ENCODE data around the gene IGF2BP3.

The IGF2BP3 gene

GRCh38 chr7:23373151-23374004 lies 96.9 kb downstream of the IGF2BP3 start:
- no peak for DNase-seq (ENCODE audit: low spot score)

- no peak for DNase-seq (ENCODE audit: low spot score)
Measured at GRCh38 chr7:23372611-23373010, 97.7 kb downstream of the IGF2BP3 start.

DNA sequence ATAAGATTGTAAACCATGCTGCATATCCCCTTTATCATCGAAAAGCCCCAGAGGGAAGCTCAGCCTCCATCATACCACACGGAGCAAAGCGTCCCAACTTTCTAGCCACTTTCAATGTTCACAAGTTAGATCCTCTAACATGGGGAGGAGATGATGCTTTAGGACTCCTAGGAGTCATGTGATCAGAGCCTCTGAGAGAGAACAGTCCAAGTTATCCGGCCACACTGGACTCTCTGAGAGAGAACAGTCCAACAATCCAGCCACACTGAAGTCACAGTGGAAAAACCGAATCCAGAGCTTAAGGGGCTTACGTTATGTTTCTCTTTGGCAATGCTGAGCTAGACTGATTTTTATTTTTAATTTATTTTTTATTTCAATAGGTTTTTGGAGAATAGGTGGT lies 98.6 kb downstream of the IGF2BP3 start:
- DNase-seq (ENCODE audit: low spot score), result no peak

- DNase-seq (ENCODE audit: low spot score), result no peak
Measured at GRCh38 chr7:23369695-23370404, 100.4 kb downstream of the IGF2BP3 start.

GRCh38 chr7:23369100-23369499 lies 101.2 kb downstream of the IGF2BP3 start:
- DNase-seq (ENCODE audit: low spot score), result no peak

DNA sequence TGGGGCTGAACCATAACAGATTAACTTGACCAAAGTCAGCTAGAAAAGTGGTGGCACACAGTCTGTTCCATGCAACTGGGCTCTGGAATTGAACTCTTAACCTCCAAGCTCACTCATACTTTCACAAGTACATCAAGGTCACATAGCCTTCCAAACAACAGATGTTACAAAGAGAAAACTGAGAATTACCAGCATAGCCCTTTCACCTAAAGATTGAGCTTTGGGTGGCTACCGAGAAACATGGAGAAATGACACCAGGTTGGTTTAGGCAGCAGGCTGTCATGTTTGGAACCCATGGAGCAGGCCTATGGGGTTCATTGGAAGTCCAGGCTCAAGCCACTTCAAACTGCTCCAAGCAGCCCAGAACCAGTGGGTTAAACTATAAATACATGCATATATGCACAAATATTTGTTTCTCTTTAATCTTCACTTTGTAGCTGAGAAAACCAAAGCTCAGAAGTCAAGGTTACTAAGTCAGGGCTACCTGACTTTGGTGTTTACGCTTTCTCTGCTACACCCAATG lies 112.1 kb downstream of the IGF2BP3 start:
- no peak for DNase-seq (ENCODE audit: low spot score)

- no peak for DNase-seq (ENCODE audit: low spot score)
Measured at GRCh38 chr7:23357190-23358093, 112.8 kb downstream of the IGF2BP3 start.

DNA sequence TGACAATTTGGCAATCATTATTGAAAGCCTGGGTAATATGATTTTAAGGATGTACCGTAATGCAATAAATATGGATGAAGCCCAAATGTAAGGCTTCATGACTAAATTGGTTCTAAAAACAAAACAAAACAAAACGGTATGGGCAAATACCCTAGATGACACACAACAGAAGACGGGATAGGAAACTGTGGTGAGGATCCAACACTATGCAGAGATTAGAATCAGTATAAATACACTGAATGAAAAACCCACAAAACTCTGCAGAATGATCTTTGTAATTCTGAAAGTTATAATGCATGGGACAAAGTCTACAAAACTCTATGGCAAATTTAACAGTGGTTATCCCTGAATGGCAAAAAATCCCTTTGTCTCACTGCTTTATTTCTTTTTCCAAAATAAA lies 113.6 kb downstream of the IGF2BP3 start:
- no peak for DNase-seq (ENCODE audit: low spot score)

DNA sequence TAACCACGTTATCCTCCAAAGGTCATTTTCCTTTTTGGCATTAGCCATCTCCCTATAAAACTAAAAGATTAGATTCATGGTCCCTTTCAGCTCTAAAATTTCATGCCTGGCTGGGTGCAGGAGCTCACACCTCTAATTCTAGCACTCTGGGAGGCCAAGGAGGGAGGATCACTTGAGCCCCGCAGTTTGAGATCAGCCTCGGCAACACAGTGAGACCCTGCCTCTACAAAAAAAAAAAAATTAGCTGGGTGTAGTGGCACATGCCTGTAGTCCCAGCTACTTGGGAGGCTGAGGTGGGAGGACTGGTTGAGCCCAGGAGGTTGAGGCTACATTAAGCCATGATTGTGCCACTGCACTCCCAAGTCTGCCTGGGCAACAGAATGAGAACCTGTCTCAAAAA lies 114.1 kb downstream of the IGF2BP3 start:
- no peak for DNase-seq (ENCODE audit: low spot score)

DNA sequence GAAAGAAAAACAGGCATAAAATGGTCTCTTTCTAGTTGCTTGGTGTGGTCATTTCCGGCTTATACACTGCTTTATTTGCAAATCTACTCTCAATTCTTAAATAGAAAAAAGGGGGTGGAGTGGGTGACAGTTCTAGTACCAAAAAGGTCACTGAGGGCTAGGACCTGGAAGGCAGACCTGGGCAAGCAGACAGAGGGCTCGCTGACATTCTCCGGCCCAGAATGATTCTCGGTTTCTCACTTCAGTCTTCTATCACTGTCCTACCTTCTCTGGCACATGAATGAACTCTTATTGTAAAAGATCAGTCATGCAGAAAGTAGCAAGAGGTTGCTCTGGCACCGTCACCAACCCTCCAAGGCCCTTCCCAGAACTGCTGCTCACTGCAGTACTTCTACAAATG lies 117.1 kb downstream of the IGF2BP3 start:
- DNase-seq (ENCODE audit: low spot score), result no peak

DNA sequence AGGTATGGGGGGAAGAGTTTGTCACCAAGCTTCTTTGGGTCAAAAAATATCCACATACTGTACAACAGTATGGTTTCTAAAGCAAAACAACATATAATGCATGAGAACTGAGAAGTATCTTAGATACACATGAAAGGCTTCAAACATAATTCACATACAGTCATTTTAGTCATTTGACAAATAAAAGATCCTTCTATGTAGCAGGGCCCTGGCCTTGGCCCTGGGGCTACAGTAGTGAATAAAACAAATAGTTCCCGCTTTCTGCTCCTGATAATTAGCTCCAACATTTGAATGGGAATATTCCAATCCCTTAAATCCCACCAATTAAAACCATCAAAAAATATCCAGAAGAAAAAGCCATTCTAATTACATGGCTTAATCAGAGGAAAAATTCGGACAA lies 119.8 kb downstream of the IGF2BP3 start:
- DNase-seq (ENCODE audit: low spot score), result no peak

DNA sequence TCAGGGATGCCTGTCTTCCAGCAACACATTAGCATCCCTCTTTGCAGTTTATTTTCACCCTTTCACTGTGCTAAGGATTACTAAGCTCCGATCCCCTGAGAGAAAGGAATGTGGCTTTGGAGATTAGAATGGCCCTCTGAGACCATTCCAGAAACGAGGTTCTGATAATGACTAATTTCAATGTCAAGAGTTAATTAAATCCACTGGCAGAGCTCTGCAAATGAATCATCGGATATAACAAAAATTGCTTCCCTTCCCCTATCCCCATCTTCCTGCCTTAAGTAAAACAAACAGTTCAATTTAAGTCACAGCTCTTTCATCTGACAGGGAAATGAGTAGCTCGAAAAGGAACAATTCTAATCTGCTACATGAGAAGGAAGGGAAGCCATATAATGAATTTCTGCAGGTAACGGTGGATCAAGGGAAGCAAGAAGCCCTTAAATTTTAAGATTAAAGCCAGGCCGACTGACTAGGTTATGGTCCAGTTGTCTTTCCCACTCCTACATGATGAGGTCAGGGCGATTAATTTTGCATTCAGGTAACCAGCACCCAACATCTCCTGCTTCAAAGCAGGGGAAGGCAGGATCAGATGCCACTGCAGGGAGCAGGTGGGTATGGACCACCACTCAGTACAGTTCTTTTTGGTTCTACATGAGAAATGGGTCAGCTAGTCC lies 120.7 kb downstream of the IGF2BP3 start:
- DNase-seq (ENCODE audit: low spot score), result peak; percentile 70

DNA sequence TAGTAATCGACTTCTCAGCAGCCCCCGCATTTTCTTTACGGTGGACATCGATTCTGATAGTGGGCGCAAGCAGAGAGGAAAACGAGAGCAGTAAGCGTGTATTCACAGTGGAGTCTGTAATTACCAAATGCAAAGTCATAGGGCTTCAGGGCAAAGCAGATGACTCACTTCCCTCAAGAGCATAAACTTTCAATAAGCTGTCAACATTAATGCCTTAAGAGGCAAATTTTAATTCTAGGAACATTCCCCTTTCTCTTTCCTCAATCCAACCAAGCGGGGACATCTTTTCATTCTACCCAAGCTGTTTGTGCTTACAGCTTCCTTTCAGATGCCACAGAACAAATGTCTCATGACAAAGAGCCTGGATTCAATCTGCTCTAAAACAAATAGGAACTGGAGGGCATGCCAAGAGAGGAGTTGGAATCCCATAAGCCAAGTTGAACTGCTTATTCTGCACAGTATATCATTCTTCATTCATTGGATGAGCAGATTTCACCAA lies 122.6 kb downstream of the IGF2BP3 start:
- peak; percentile 85 for DNase-seq (ENCODE audit: low spot score)

GRCh38 chr7:23347033-23347681 lies 123.1 kb downstream of the IGF2BP3 start:
- no peak for DNase-seq (ENCODE audit: low spot score)

GRCh38 chr7:23346316-23346715 lies 124.0 kb downstream of the IGF2BP3 start:
- no peak for DNase-seq (ENCODE audit: low spot score)

GRCh38 chr7:23345601-23346000 lies 124.7 kb downstream of the IGF2BP3 start:
- no peak for DNase-seq (ENCODE audit: low spot score)

DNA sequence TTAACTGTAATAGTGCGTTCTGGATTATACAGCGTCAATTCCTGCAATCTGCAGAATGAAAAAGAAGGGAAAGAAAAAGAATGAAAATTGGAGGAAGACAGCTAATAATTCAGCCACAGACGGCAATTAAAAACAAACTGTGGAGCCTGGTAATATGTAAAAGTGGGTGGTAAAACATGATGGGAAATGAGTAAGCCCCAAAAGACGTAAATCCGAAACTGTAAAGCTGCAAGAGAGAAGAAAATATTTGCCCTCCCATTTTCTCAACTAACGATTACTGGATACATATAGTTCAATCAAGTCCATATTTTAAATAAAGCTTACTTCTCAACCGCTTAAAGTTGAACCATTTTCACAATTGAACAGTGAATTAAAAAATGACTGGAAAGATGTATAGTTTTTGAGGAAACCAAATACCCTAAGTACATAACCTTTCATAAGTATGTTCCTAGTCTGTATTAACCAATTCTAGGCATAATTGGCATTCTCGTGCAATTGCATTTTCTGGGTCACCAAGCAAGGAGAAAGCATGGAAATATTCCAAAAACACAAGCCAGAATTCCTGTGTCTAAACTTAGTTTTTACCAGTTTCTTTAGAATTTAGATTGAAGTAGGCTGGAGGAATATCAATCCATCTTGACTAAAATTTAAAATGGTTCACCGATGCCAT lies 126.3 kb downstream of the IGF2BP3 start:
- DNase-seq (ENCODE audit: low spot score), result no peak

DNA sequence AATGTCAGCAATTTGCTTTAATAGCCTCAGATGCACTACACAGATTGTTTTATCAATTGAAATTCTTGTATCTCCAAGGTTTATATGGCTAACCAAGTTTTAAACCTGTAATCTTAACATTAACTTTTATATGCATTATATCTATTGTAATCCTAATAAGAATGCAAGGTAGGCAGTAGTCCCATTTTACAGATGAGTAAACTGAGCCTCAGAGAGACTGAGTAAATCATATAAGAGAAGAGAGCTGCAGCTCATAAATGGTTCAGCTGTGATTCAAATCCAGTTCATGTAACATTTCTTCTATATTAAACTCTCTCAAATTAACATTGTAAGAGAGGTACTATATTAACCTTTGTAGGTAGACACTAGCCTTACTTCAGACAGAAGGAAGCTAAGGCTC lies 127.2 kb downstream of the IGF2BP3 start:
- DNase-seq (ENCODE audit: low spot score), result no peak

DNA sequence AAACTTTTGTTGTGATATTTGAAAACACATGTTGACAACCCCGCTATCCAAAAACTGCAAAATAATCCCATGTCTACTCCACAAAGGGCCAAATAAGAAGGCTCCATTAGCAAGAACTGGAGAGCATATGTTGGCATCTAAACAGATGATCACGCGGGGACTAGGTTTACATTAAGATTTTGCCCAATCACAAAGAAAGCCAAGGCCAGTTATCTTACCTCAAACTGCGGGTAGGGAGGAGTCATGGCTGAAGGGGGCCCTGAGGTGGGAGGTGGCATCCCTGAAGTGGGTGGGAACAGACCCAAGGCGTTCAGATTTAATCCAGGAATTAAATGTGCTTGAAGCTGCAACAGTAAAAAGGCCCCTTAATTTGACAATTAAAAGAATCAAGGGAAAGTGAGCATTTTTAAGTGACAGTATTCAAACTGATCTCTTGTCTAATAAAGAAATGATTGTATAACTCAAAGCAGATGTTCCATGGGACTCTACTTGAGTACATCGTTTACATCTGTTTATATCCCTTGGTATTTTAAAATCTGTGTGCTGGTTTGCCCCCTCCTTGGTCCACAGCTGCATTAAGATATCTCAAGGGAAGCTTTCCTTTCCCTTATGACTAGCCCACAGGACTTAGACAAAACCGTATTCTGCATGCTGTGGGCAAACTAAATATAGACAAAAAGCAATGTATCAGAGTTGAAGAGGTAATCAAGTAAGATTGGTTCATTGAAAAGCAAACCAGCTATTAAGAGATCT lies 128.3 kb downstream of the IGF2BP3 start:
- no peak for DNase-seq (ENCODE audit: low spot score)

DNA sequence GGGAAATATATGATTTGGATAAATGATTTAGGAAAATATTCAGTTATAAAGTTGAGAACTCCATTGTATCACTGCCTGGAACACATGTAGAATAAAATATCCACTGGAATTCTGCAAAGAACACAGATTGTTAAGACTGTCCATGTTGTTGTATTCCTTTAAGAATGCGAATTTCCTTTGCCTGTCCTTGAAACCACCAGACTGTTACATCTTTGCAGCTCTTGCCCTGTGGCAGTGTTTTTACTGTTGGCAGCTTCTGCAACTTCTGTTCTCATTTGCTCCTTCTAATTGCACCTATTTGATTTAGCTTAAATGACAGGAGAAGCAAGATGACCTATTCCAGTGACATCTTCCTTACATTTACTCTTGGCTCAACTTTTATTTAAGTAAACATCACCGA lies 131.4 kb downstream of the IGF2BP3 start:
- no peak for DNase-seq (ENCODE audit: low spot score)

Data from AG08395 (cell line).